H1 (cell line): ENCODE measurements around the gene PARD3. TPM values are rescaled to one million over a fixed set of nuclear protein-coding genes. Genes with fewer than 3 reads are reported as not detected.

ENCODE experiments used
- CTCF ChIA-PET: fragments of 300-600 bp; sonication (Branson Sonifier 250); formaldehyde crosslinking; loops from one replicate; lab custom pipeline; 2021; ENCODE audit not compliant: partially characterized antibody; lab: Charles Lee
- POLR2A ChIA-PET: fragments of 300-600 bp; sonication (Branson Sonifier 250); formaldehyde crosslinking; loops from one replicate; lab custom pipeline; 2021; ENCODE audit warnings: inconsistent platforms; ENCODE audit not compliant: partially characterized antibody; lab: Charles Lee
- DNase-seq, 2 experiments: peaks; one replicate each; pipeline versions ENCODE4 v3.0.0 to v3.0.0-alpha.2; 2010 to 2022; ENCODE audit warnings: low spot score in 2 of 2, low read depth in 1 of 2, mixed read lengths in 1 of 2
- FAIRE-seq: peaks from 2 replicates; lab custom pipeline; 2011; peaks lifted over from hg19 to GRCh38; lab: Jason Lieb, UNC
- H2AFZ ChIP-seq: 2 replicates; pipeline ENCODE4 v1.8.1; 2012; ENCODE audit warnings: low read length, inconsistent platforms
- H2AK5ac ChIP-seq: 2 replicates; pipeline ENCODE4 v1.6.1; 2013; ENCODE audit warnings: low read depth, low read length
- H2BK120ac ChIP-seq: replicated peaks from 2 replicates; pipeline ENCODE3; 2013; ENCODE audit warnings: low read depth, low read length, inconsistent platforms
- H2BK12ac ChIP-seq: 2 replicates; pipeline ENCODE4 v1.6.1; 2013; ENCODE audit warnings: low read depth, low read length
- H2BK15ac ChIP-seq: 2 replicates; pipeline ENCODE4 v1.6.1; 2013; ENCODE audit warnings: low read length
- H2BK20ac ChIP-seq: 2 replicates; pipeline ENCODE4 v1.6.1; 2013; ENCODE audit warnings: low read length
- H2BK5ac ChIP-seq: 2 replicates; pipeline ENCODE4 v1.6.1; 2013; ENCODE audit warnings: low read depth, low read length
- H3K14ac ChIP-seq: 2 replicates; pipeline ENCODE4 v1.6.1; 2013; ENCODE audit warnings: inconsistent platforms; ENCODE audit not compliant: insufficient read length
- H3K18ac ChIP-seq: 2 replicates; pipeline ENCODE4 v1.6.1; 2013; ENCODE audit warnings: low read length; ENCODE audit errors: extremely low read depth
- H3K23ac ChIP-seq: 2 replicates; pipeline ENCODE4 v1.6.1; 2013; ENCODE audit warnings: inconsistent platforms; ENCODE audit not compliant: insufficient read length
- H3K23me2 ChIP-seq: 2 replicates; pipeline ENCODE4 v1.6.1; 2013; ENCODE audit warnings: low read depth, low read length
- H3K27ac ChIP-seq: 2 replicates; pipeline ENCODE4 v1.6.1; 2011; ENCODE audit warnings: low read depth, low read length, inconsistent platforms
- H3K27me3 ChIP-seq, 4 experiments: replicated peaks in 1 of 4; 1 replicate in 1 of 4; 2 replicates in 3 of 4; pipeline versions ENCODE4 v1.6.1 to v1.8.1; 2011 to 2013; ENCODE audit warnings: low read length in 3 of 4, mild to moderate bottlenecking in 3 of 4, inconsistent platforms in 2 of 4, mixed read lengths in 2 of 4, moderate library complexity in 1 of 4; ENCODE audit not compliant: control insufficient read depth in 3 of 4, insufficient read depth in 3 of 4; ENCODE audit errors: extremely low read depth in 1 of 4
- H3K36me3 ChIP-seq, 4 experiments: 2 replicates each; pipeline versions ENCODE4 v1.6.1 to v1.8.1; 2011 to 2013; ENCODE audit warnings: mild to moderate bottlenecking in 4 of 4, low read length in 3 of 4, moderate library complexity in 2 of 4, control low read depth in 1 of 4, inconsistent platforms in 1 of 4; ENCODE audit not compliant: insufficient read depth in 4 of 4, control insufficient read depth in 2 of 4
- H3K4ac ChIP-seq: replicated peaks from 2 replicates; pipeline ENCODE3; 2013; ENCODE audit warnings: low read length, low read depth, mixed read lengths, inconsistent platforms; ENCODE audit not compliant: insufficient read length
- H3K4me1 ChIP-seq, 4 experiments: replicated peaks in 1 of 4; 1 replicate in 1 of 4; 2 replicates in 3 of 4; pipeline versions ENCODE4 v1.6.1 to v1.8.1; 2011 to 2013; ENCODE audit warnings: low read length in 3 of 4, inconsistent platforms in 2 of 4, mixed read lengths in 1 of 4; ENCODE audit not compliant: insufficient read depth in 4 of 4, control insufficient read depth in 3 of 4
- H3K4me2 ChIP-seq, 2 experiments: 2 replicates each; pipeline versions ENCODE4 v1.6.1 to v1.8.1; 2011 to 2013; ENCODE audit warnings: low read depth in 2 of 2, low read length in 2 of 2, control low read depth in 1 of 2, inconsistent platforms in 1 of 2, mild to moderate bottlenecking in 1 of 2; ENCODE audit not compliant: insufficient read depth in 1 of 2
- H3K4me3 ChIP-seq, 4 experiments: fragments of 200-600, 300-600 bp in 1 of 4; sonication (generic), shearing (Covaris generic), sonication (Bioruptor Twin) in 1 of 4; 2 replicates each; pipeline versions ENCODE4 v1.5.1 to v1.8.1; 2011 to 2016; ENCODE audit warnings: low read length in 4 of 4, low read depth in 3 of 4, control low read depth in 2 of 4, inconsistent platforms in 2 of 4, mild to moderate bottlenecking in 2 of 4, mixed read lengths in 1 of 4, moderate library complexity in 1 of 4; ENCODE audit not compliant: insufficient read depth in 2 of 4; ENCODE audit errors: extremely low read depth in 1 of 4
- H3K56ac ChIP-seq: replicated peaks from 2 replicates; pipeline ENCODE3; 2013; ENCODE audit warnings: low read depth, mild to moderate bottlenecking, mixed read lengths, low read length, inconsistent platforms; ENCODE audit not compliant: insufficient read length
- H3K79me1 ChIP-seq: 2 replicates; pipeline ENCODE4 v1.6.1; 2013; ENCODE audit warnings: low read depth, low read length, control low read depth
- H3K79me2 ChIP-seq, 2 experiments: 2 replicates each; pipeline versions ENCODE4 v1.6.1 to v1.8.1; 2012 to 2013; ENCODE audit warnings: low read length in 2 of 2, mild to moderate bottlenecking in 2 of 2, inconsistent platforms in 1 of 2; ENCODE audit not compliant: insufficient read depth in 2 of 2, control insufficient read depth in 1 of 2
- H3K9ac ChIP-seq, 4 experiments: replicated peaks in 1 of 4; 1 replicate in 1 of 4; 2 replicates in 3 of 4; pipeline versions ENCODE4 v1.6.1 to v1.8.1; 2011 to 2013; ENCODE audit warnings: low read depth in 3 of 4, low read length in 3 of 4, control low read depth in 2 of 4, mild to moderate bottlenecking in 2 of 4, moderate library complexity in 2 of 4, inconsistent platforms in 1 of 4; ENCODE audit errors: extremely low read depth in 1 of 4
- H3K9me3 ChIP-seq, 2 experiments: 2 replicates each; pipeline versions ENCODE4 v1.6.1 to v1.8.1; 2012 to 2013; ENCODE audit warnings: mild to moderate bottlenecking in 2 of 2, moderate library complexity in 2 of 2, control low read depth in 1 of 2, inconsistent platforms in 1 of 2, low read depth in 1 of 2, low read length in 1 of 2, mixed read lengths in 1 of 2; ENCODE audit not compliant: insufficient read depth in 2 of 2
- H4K20me1 ChIP-seq, 2 experiments: replicated peaks in 1 of 2; 2 replicates each; pipeline versions ENCODE3 to v1.8.1; 2011 to 2013; ENCODE audit warnings: inconsistent platforms in 2 of 2, low read length in 2 of 2, mild to moderate bottlenecking in 1 of 2; ENCODE audit not compliant: insufficient read depth in 2 of 2, control insufficient read depth in 1 of 2
- H4K5ac ChIP-seq: 2 replicates; pipeline ENCODE4 v1.6.1; 2013; ENCODE audit warnings: low read length, low read depth, mixed read lengths, inconsistent platforms; ENCODE audit not compliant: insufficient read length
- H4K8ac ChIP-seq: 2 replicates; pipeline ENCODE4 v1.8.0; 2013; ENCODE audit warnings: mild to moderate bottlenecking, moderate library complexity, low read length, inconsistent platforms; ENCODE audit not compliant: insufficient read depth; ENCODE audit errors: extremely low read depth
- H4K91ac ChIP-seq: replicated peaks from 2 replicates; pipeline ENCODE3; 2013; ENCODE audit warnings: low read length, mixed read lengths, inconsistent platforms; ENCODE audit not compliant: insufficient read length
- USF2 ChIP-seq: IDR thresholded peaks from 2 replicates; pipeline ENCODE4 v1.6.1; 2011; ENCODE audit warnings: low read length, improper control_type of control experiment
- ZNF274 ChIP-seq: IDR thresholded peaks from 2 replicates; pipeline ENCODE4 v1.7.0; 2012; ENCODE audit warnings: low read length, borderline replicate concordance; ENCODE audit errors: extremely low read depth
- WGBS, 2 experiments: shearing (Covaris generic) in 1 of 2; methylation state at CpG; one replicate each; pipeline versions ENCODE4 v1.1.6 to v1.1.7; 2013 to 2015; ENCODE audit warnings: low lambda C conversion rate in 2 of 2, mixed read lengths in 2 of 2, inconsistent platforms in 1 of 2, low coverage in 1 of 2, missing lambda C conversion rate in 1 of 2; ENCODE audit not compliant: insufficient replicate concordance in 2 of 2, insufficient coverage in 1 of 2, insufficient read length in 1 of 2; ENCODE audit errors: extremely low coverage in 1 of 2, missing lambda C conversion rate in 1 of 2; 5-methylcytosine and 5-hydroxymethylcytosine counted together
- polyA plus RNA-seq, 7 experiments: library from polyadenylated mRNA; depleted of rRNA in 3 of 7; stranded (reverse) in 5 of 7; unstranded in 2 of 7; fragments of >200 nt in 5 of 7; fragments of 200-250 nt in 2 of 7; gene quantifications; 1 replicate in 5 of 7; 2 replicates in 1 of 7; 4 replicates in 1 of 7; pipeline versions ENCODE4 v1.2.1 to v1.2.3, GENCODE V29; 2011 to 2013; ENCODE audit warnings: missing spikeins in 2 of 7, mixed read lengths in 2 of 7
- total RNA-seq: library from RNA; stranded (reverse); fragmentation: NEBNext Ultra II Directional; extraction: Animal tissue kit (Norgen Biotek cat#: 25700); gene quantifications from 2 replicates; pipeline ENCODE4 v1.2.1, GENCODE V29; 2021
- TF ChIP-seq, protein P1 (sequence below): IDR thresholded peaks from 2 replicates; pipeline ENCODE4 v1.6.1; 2012; ENCODE audit warnings: inconsistent platforms

The PARD3 gene
- total and polyA plus RNA-seq, 2 of the 8 experiments (the other 6 are each of a cell fraction or from before 2014, with no cell fraction given), result 19.7 to 49.1 TPM

GRCh38 chr10:34462993-34463392, 352.1 kb downstream of the PARD3 start:
- no peak for FAIRE-seq
- TF ChIP-seq ZNF274 (no peak), USF2 (no peak)
- TF ChIP-seq, protein P1, sequence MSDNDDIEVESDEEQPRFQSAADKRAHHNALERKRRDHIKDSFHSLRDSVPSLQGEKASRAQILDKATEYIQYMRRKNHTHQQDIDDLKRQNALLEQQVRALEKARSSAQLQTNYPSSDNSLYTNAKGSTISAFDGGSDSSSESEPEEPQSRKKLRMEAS, result no peak

More at GRCh38 chr10:34462993-34463392, 352.1 kb downstream of the PARD3 start:
- no peak overlapping the region for H2BK5ac ChIP-seq
- no peak overlapping the region for H2BK15ac ChIP-seq
- no peak overlapping the region for H3K9ac ChIP-seq
- no peak overlapping the region for H2AFZ ChIP-seq
- H3K4me3 ChIP-seq, result no peak overlapping the region
- WGBS, 2 experiments, result 14% methylated on average over 1 of the region's 1 CpG; no CpG with 5 or more reads in 1 of the 2 experiments
- no peak overlapping the region for H4K5ac ChIP-seq
- no peak overlapping the region for H3K4ac ChIP-seq
- H2BK120ac ChIP-seq, result no peak overlapping the region
- H3K23me2 ChIP-seq, result no peaks in the 10 kb centered on the region; the same call in 1 of the 2 replicates
- no peaks in the 10 kb centered on the region for H4K20me1 ChIP-seq
- H3K79me2 ChIP-seq, result no peaks in the 10 kb centered on the region; a peak in 1 of 4 replicates
- no peak overlapping the region for H2BK20ac ChIP-seq
- no peak overlapping the region for H3K56ac ChIP-seq
- H3K14ac ChIP-seq, result no peak overlapping the region
- no peak overlapping the region for H3K18ac ChIP-seq
- H2AK5ac ChIP-seq, result no peak overlapping the region
- H3K27ac ChIP-seq, result no peak overlapping the region
- H3K27me3 ChIP-seq, result peaks cover 0 to 1% (median 0%) of the 10 kb centered on the region in 4 experiments; a peak in 1 of 7 replicates
- no peak overlapping the region for H4K8ac ChIP-seq
- no peak overlapping the region for H3K23ac ChIP-seq
- H3K36me3 ChIP-seq, result no peaks in the 10 kb centered on the region
- H4K91ac ChIP-seq, result no peak overlapping the region
- ChIA-PET POLR2A (no interaction called here), CTCF (no interaction called here)
- H3K4me2 ChIP-seq, result no peak overlapping the region
- no peaks in the 10 kb centered on the region for H3K79me1 ChIP-seq
- H2BK12ac ChIP-seq, result no peak overlapping the region
- no peaks in the 10 kb centered on the region for H3K4me1 ChIP-seq
- DNase-seq, result no peak
- no peaks in the 10 kb centered on the region for H3K9me3 ChIP-seq
